Neuronal stem cell (in vitro differentiated cells): ENCODE results near the gene SMC6.

Source experiments
- DNase-seq: peaks from one replicate; pipeline ENCODE4 v3.0.0-alpha.2; 2013; ENCODE audit warnings: low spot score
- H2AFZ ChIP-seq: one replicate; pipeline ENCODE4 v1.6.1; 2013; ENCODE audit warnings: mild to moderate bottlenecking, low read length, inconsistent platforms
- H2AK5ac ChIP-seq: 2 replicates; pipeline ENCODE4 v1.6.1; 2013; ENCODE audit warnings: low read depth, mild to moderate bottlenecking, inconsistent platforms, low read length, moderate library complexity, mixed read lengths
- H2BK120ac ChIP-seq: 2 replicates; pipeline ENCODE4 v1.6.1; 2013; ENCODE audit warnings: low read depth, mild to moderate bottlenecking, inconsistent platforms, low read length, moderate library complexity, mixed read lengths
- H2BK12ac ChIP-seq: one replicate; pipeline ENCODE4 v1.6.1; 2013; ENCODE audit warnings: low read length, inconsistent platforms
- H2BK15ac ChIP-seq: 2 replicates; pipeline ENCODE4 v1.6.1; 2013; ENCODE audit warnings: mild to moderate bottlenecking, low read length, inconsistent platforms, mixed read lengths
- H2BK5ac ChIP-seq: one replicate; pipeline ENCODE4 v1.6.1; 2013; ENCODE audit warnings: inconsistent platforms, mild to moderate bottlenecking, low read length, moderate library complexity
- H3K14ac ChIP-seq: one replicate; pipeline ENCODE4 v1.6.1; 2013; ENCODE audit warnings: low read length, inconsistent platforms
- H3K18ac ChIP-seq: 2 replicates; pipeline ENCODE4 v1.6.1; 2013; ENCODE audit warnings: low read length, inconsistent platforms
- H3K23ac ChIP-seq: 2 replicates; pipeline ENCODE4 v1.6.1; 2013; ENCODE audit warnings: low read depth, mild to moderate bottlenecking, mixed read lengths, low read length, inconsistent platforms; ENCODE audit not compliant: poor library complexity
- H3K27ac ChIP-seq: replicated peaks from 3 replicates; pipeline ENCODE4 v1.5.1; 2013; ENCODE audit warnings: low read length, inconsistent platforms
- H3K27me3 ChIP-seq, 3 experiments: 2 replicates each; pipeline ENCODE4 v1.6.1; 2013; ENCODE audit warnings: low read length in 3 of 3, mild to moderate bottlenecking in 2 of 3, inconsistent platforms in 1 of 3, low read depth in 1 of 3, mixed read lengths in 1 of 3, moderate library complexity in 1 of 3; ENCODE audit not compliant: control insufficient read depth in 3 of 3, insufficient read depth in 3 of 3
- H3K36me3 ChIP-seq, 2 donors: replicated peaks in 1 of 2; 2 replicates each; pipeline ENCODE4 v1.6.1; 2013; ENCODE audit warnings: low read length in 2 of 2; ENCODE audit not compliant: control insufficient read depth in 2 of 2, insufficient read depth in 2 of 2
- H3K4ac ChIP-seq: 2 replicates; pipeline ENCODE4 v1.6.1; 2013; ENCODE audit warnings: inconsistent platforms, mild to moderate bottlenecking, low read length, moderate library complexity
- H3K4me1 ChIP-seq, 2 donors: 1 replicate in 1 of 2; 2 replicates in 1 of 2; pipeline ENCODE4 v1.6.1; 2013; ENCODE audit warnings: low read length in 2 of 2, low read depth in 1 of 2; ENCODE audit not compliant: control insufficient read depth in 2 of 2, insufficient read depth in 1 of 2
- H3K4me2 ChIP-seq: one replicate; pipeline ENCODE4 v1.6.1; 2013; ENCODE audit warnings: mild to moderate bottlenecking, low read length, inconsistent platforms; ENCODE audit not compliant: insufficient read depth, poor library complexity, severe bottlenecking
- H3K4me3 ChIP-seq, 2 donors: 2 replicates each; pipeline ENCODE4 v1.5.1; 2013; ENCODE audit warnings: low read length in 2 of 2, mild to moderate bottlenecking in 2 of 2, inconsistent platforms in 1 of 2, moderate library complexity in 1 of 2
- H3K79me1 ChIP-seq: one replicate; pipeline ENCODE4 v1.6.1; 2013; ENCODE audit warnings: low read depth, mild to moderate bottlenecking, inconsistent platforms, low read length, moderate library complexity
- H3K9ac ChIP-seq: one replicate; pipeline ENCODE4 v1.6.1; 2013; ENCODE audit warnings: mild to moderate bottlenecking, low read depth, low read length, inconsistent platforms; ENCODE audit not compliant: poor library complexity
- H3K9me3 ChIP-seq, 2 donors: replicated peaks in 1 of 2; 2 replicates each; pipeline versions ENCODE3 to v1.6.1; 2013; ENCODE audit warnings: low read length in 2 of 2, mild to moderate bottlenecking in 2 of 2, inconsistent platforms in 1 of 2, low read depth in 1 of 2, mixed read lengths in 1 of 2, moderate library complexity in 1 of 2; ENCODE audit not compliant: control insufficient read depth in 2 of 2, insufficient read depth in 1 of 2
- H4K8ac ChIP-seq: one replicate; pipeline ENCODE4 v1.6.1; 2013; ENCODE audit warnings: low read depth, mild to moderate bottlenecking, inconsistent platforms, low read length, moderate library complexity
- H4K91ac ChIP-seq: one replicate; pipeline ENCODE4 v1.6.1; 2013; ENCODE audit warnings: low read length, low read depth, mild to moderate bottlenecking, inconsistent platforms; ENCODE audit not compliant: poor library complexity
- WGBS, 2 donors: extraction: QIAGEN DNeasy Blood & Tissue Kit; methylation state at CpG; one replicate each; pipeline ENCODE4 v1.1.7; 2013; ENCODE audit warnings: missing lambda C conversion rate in 2 of 2, mixed read lengths in 1 of 2; ENCODE audit not compliant: insufficient read length in 2 of 2, insufficient replicate concordance in 1 of 2; ENCODE audit errors: extremely low coverage in 2 of 2; 5-methylcytosine and 5-hydroxymethylcytosine counted together

The SMC6 gene

DNA sequence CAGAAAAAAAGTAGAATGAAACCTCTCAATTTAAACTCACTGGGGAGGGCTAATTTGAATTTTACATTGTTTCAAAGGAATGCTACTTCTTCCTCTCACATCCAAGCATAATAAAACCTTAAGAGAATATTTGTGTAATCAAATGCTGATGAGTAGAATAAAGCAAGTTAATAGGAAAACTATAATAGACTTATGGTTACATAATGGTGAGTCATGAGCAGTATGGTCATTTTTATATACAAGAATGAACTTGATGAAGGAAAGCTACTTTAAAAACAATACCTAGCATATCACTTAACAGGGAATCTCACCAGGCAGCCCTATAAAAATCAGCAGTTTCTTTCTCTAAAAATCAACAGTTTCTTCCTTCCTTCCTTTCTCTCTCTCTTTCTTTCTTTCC is 132.8 kb downstream of the SMC6 start:
- no peak overlapping the region for H3K27ac ChIP-seq
- no peak overlapping the region for H2BK15ac ChIP-seq
- H2BK5ac ChIP-seq: no peak overlapping the region
- no peak overlapping the region for H3K4ac ChIP-seq
- DNase-seq: no peak
- H3K18ac ChIP-seq: no peak overlapping the region
- H4K8ac ChIP-seq: no peak overlapping the region
- no peaks in the 10 kb centered on the region for H3K27me3 ChIP-seq
- no peak overlapping the region for H3K23ac ChIP-seq
- H4K91ac ChIP-seq: no peak overlapping the region
- no peak overlapping the region for H3K4me2 ChIP-seq
- no peak overlapping the region for H3K9ac ChIP-seq
- H2AK5ac ChIP-seq: no peak overlapping the region
- no peak overlapping the region for H3K4me3 ChIP-seq
- no peak overlapping the region for H3K14ac ChIP-seq
- H3K4me1 ChIP-seq: peaks cover 0 to 3% of the 10 kb centered on the region in 2 donors
- no peak overlapping the region for H2BK12ac ChIP-seq
- H3K79me1 ChIP-seq: no peaks in the 10 kb centered on the region
- no peak overlapping the region for H2BK120ac ChIP-seq
- H3K36me3 ChIP-seq: no peaks in the 10 kb centered on the region
- no peak overlapping the region for H2AFZ ChIP-seq
- H3K9me3 ChIP-seq: peaks cover 0 to 2% of the 10 kb centered on the region in 2 donors

DNA sequence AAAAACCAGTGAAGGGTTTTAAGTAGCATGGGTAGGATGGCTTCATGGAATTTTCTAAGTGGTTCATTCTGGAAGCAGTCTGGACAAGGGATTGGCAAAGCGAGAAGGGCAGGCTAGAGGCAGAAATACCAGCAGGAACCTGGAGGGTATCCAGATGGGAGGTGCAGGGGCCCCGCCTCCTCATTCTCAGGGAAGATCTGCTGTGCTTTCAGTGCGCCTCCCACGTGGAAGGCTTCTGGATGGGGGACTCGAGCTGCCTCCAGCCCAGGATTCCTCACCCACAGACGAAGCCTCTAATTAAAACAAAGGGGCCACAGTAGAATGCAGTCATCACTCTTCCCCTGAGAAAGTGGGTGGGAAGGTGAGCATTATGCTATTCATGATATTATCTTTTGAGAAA is 133.3 kb downstream of the SMC6 start:
- H3K4ac ChIP-seq: no peak overlapping the region
- peaks cover 0 to 2% of the 10 kb centered on the region in 2 donors for H3K9me3 ChIP-seq
- H4K8ac ChIP-seq: no peak overlapping the region
- H3K4me3 ChIP-seq: no peak overlapping the region
- no peak overlapping the region for H3K27ac ChIP-seq
- H4K91ac ChIP-seq: no peak overlapping the region
- no peak for DNase-seq
- no peak overlapping the region for H2AFZ ChIP-seq
- no CpG with 5 or more reads among the region's 6 CpGs for WGBS, 2 donors
- H3K27me3 ChIP-seq: no peaks in the 10 kb centered on the region
- H2AK5ac ChIP-seq: no peak overlapping the region
- H3K9ac ChIP-seq: no peak overlapping the region
- H2BK120ac ChIP-seq: no peak overlapping the region
- no peak overlapping the region for H3K4me2 ChIP-seq
- H2BK12ac ChIP-seq: no peak overlapping the region
- no peak overlapping the region for H3K23ac ChIP-seq
- no peak overlapping the region for H3K14ac ChIP-seq
- H3K4me1 ChIP-seq: peaks cover 0 to 3% of the 10 kb centered on the region in 2 donors
- no peak overlapping the region for H3K18ac ChIP-seq
- no peak overlapping the region for H2BK5ac ChIP-seq
- H2BK15ac ChIP-seq: no peak overlapping the region
- no peaks in the 10 kb centered on the region for H3K79me1 ChIP-seq
- H3K36me3 ChIP-seq: no peaks in the 10 kb centered on the region

DNA sequence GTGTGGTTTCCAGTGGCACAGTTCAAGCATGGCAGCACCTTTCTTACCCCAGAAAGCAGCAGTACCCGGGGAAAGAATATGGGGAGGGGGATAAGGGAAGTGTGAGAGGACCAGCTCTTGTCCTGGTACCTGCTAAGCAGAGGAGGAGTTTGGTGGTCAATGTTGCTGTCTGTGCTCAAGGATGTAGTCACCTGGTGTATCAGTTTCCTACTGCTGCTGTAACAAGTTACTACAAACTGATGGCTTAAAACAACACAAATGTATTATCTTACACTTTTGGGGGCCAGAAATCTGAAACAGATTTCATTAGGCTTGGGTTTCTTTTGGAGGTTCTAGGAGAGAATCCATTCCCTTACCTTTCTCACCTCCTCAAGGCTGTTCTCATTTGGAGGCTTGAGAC is 135.7 kb downstream of the SMC6 start:
- H2BK5ac ChIP-seq: no peak overlapping the region
- DNase-seq: no peak
- H2BK120ac ChIP-seq: no peak overlapping the region
- no peak overlapping the region for H2BK12ac ChIP-seq
- H3K18ac ChIP-seq: no peak overlapping the region
- peaks cover 0 to 3% of the 10 kb centered on the region in 2 donors for H3K4me1 ChIP-seq
- no peak overlapping the region for H2BK15ac ChIP-seq
- H3K9me3 ChIP-seq: no peaks in the 10 kb centered on the region
- H2AK5ac ChIP-seq: no peak overlapping the region
- H3K9ac ChIP-seq: no peak overlapping the region
- no peak overlapping the region for H4K8ac ChIP-seq
- WGBS, 2 donors: no CpG with 5 or more reads among the region's 1 CpG
- no peak overlapping the region for H3K27ac ChIP-seq
- peak overlapping the region in 1 of 2 donors; percentile 45 for H3K4me3 ChIP-seq
- H4K91ac ChIP-seq: no peak overlapping the region
- no peaks in the 10 kb centered on the region for H3K79me1 ChIP-seq
- no peak overlapping the region for H3K14ac ChIP-seq
- H3K23ac ChIP-seq: no peak overlapping the region
- no peaks in the 10 kb centered on the region for H3K36me3 ChIP-seq
- no peak overlapping the region for H3K4ac ChIP-seq
- H3K27me3 ChIP-seq: no peaks in the 10 kb centered on the region
- H3K4me2 ChIP-seq: no peak overlapping the region
- H2AFZ ChIP-seq: no peak overlapping the region

DNA sequence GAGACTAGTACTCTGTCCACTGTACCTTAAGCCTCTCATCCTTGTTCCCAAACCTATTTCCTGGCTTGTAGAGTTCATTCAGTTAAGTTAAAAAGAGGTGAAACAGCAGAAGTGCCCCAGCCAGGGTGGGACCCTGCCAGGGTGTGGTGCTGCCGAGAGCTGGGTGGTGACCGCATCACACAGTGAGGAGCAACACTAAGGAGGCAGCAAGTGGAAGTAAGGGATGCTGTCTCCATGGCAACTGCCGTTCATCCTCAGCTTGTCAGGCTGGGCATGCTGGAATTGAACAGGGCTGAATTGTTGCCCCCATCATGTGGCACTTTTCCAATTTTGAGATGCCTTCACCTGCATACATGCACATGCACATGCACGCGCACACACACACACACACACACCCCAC is 136.1 kb downstream of the SMC6 start:
- H3K14ac ChIP-seq: no peak overlapping the region
- H3K4me2 ChIP-seq: no peak overlapping the region
- no peak overlapping the region for H3K27ac ChIP-seq
- no peak overlapping the region for H2AK5ac ChIP-seq
- H3K9me3 ChIP-seq: no peaks in the 10 kb centered on the region
- H3K79me1 ChIP-seq: no peaks in the 10 kb centered on the region
- no peak overlapping the region for H2AFZ ChIP-seq
- no peak overlapping the region for H3K23ac ChIP-seq
- peak overlapping the region; percentile 27 for H4K91ac ChIP-seq
- no peaks in the 10 kb centered on the region for H3K27me3 ChIP-seq
- H3K4ac ChIP-seq: no peak overlapping the region
- no CpG with 5 or more reads among the region's 5 CpGs for WGBS, 2 donors
- H3K4me3 ChIP-seq: peak overlapping the region in 1 of 2 donors; percentile 45
- no peaks in the 10 kb centered on the region for H3K36me3 ChIP-seq
- H3K9ac ChIP-seq: no peak overlapping the region
- no peak overlapping the region for H2BK12ac ChIP-seq
- no peak overlapping the region for H4K8ac ChIP-seq
- H3K18ac ChIP-seq: no peak overlapping the region
- no peak overlapping the region for H2BK15ac ChIP-seq
- H2BK120ac ChIP-seq: no peak overlapping the region
- no peak for DNase-seq
- H3K4me1 ChIP-seq: peaks cover 0 to 3% of the 10 kb centered on the region in 2 donors
- H2BK5ac ChIP-seq: no peak overlapping the region
